Nephron progenitor cell (in vitro differentiated cells): ENCODE data around the gene SNRPE.

ENCODE experiments used
- DNase-seq: peaks from one replicate; pipeline ENCODE4 v3.0.0; 2021
- H3K27ac Mint-ChIP-seq: 2 replicates; pipeline ENCODE4 v1.8.0; 2021; ENCODE audit warnings: mild to moderate bottlenecking, moderate library complexity, mixed read lengths
- H3K27me3 Mint-ChIP-seq: 2 replicates; pipeline ENCODE4 v1.8.0; 2021; ENCODE audit warnings: mild to moderate bottlenecking, low read depth, mixed read lengths; ENCODE audit not compliant: poor library complexity
- H3K36me3 Mint-ChIP-seq: 2 replicates; pipeline ENCODE4 v1.8.0; 2021; ENCODE audit warnings: low read depth, mixed read lengths
- H3K4me1 Mint-ChIP-seq: 2 replicates; pipeline ENCODE4 v1.8.0; 2021; ENCODE audit warnings: mixed read lengths
- H3K4me3 Mint-ChIP-seq: 2 replicates; pipeline ENCODE4 v1.8.0; 2021; ENCODE audit warnings: mild to moderate bottlenecking, moderate library complexity, mixed read lengths
- H3K9me3 Mint-ChIP-seq: 2 replicates; pipeline ENCODE4 v1.8.0; 2021; ENCODE audit warnings: mild to moderate bottlenecking, moderate library complexity, mixed read lengths
- CTCF ChIP-seq: fragments of 200-600 bp; sonication (generic); IDR thresholded peaks from 2 replicates; pipeline ENCODE4 v1.5.0; 2021; ENCODE audit warnings: antibody characterized with exemption

The SNRPE gene

GRCh38 chr1:203888807-203889251 is 27.4 kb downstream of the SNRPE start:
- Mint-ChIP-seq H3K27me3 (peaks cover 3% of the 10 kb centered on the region), H3K4me3 (no peak overlapping the region), H3K4me1 (no peaks in the 10 kb centered on the region), H3K27ac (peak overlapping the region; percentile 95), H3K9me3 (peaks cover 15% of the 10 kb centered on the region), H3K36me3 (peaks cover 9% of the 10 kb centered on the region)
- no peak for DNase-seq
- TF ChIP-seq CTCF, result no peak

GRCh38 chr1:203891950-203892349 is 30.6 kb downstream of the SNRPE start:
- Mint-ChIP-seq H3K4me3 (no peak overlapping the region), H3K27ac (no peak overlapping the region), H3K9me3 (peaks cover 39% of the 10 kb centered on the region), H3K27me3 (no peaks in the 10 kb centered on the region), H3K4me1 (no peaks in the 10 kb centered on the region), H3K36me3 (peaks cover 20% of the 10 kb centered on the region)
- DNase-seq, result no peak
- no peak for TF ChIP-seq CTCF

- H3K27ac Mint-ChIP-seq, result no peak overlapping the region
- no peak for DNase-seq
- H3K27me3 Mint-ChIP-seq, result peaks cover 3% of the 10 kb centered on the region
- peaks cover 1% of the 10 kb centered on the region for H3K4me1 Mint-ChIP-seq
- peaks cover 15% of the 10 kb centered on the region for H3K36me3 Mint-ChIP-seq
- TF ChIP-seq CTCF, result no peak
- no peak overlapping the region for H3K4me3 Mint-ChIP-seq
- peaks cover 43% of the 10 kb centered on the region for H3K9me3 Mint-ChIP-seq
These were observed 37.3 kb downstream of the SNRPE start for GRCh38 chr1:203898458-203899352.

- Mint-ChIP-seq H3K4me1 (peaks cover 5% of the 10 kb centered on the region), H3K9me3 (peaks cover 37% of the 10 kb centered on the region), H3K27me3 (peaks cover 3% of the 10 kb centered on the region), H3K36me3 (peaks cover 13% of the 10 kb centered on the region), H3K4me3 (no peak overlapping the region), H3K27ac (no peak overlapping the region)
- no peak for DNase-seq
- TF ChIP-seq CTCF, result no peak
These were observed 37.9 kb downstream of the SNRPE start for GRCh38 chr1:203899353-203899716.

- H3K27me3 Mint-ChIP-seq, result peaks cover 3% of the 10 kb centered on the region
- DNase-seq, result no peak
- peaks cover 9% of the 10 kb centered on the region for H3K36me3 Mint-ChIP-seq
- no peak for TF ChIP-seq CTCF
- peaks cover 5% of the 10 kb centered on the region for H3K4me1 Mint-ChIP-seq
- H3K9me3 Mint-ChIP-seq, result peaks cover 31% of the 10 kb centered on the region
- no peak overlapping the region for H3K4me3 Mint-ChIP-seq
- H3K27ac Mint-ChIP-seq, result no peak overlapping the region
These were observed 38.7 kb downstream of the SNRPE start for GRCh38 chr1:203899869-203900714.
